HCT116 (cell line): ENCODE measurements around the gene PTGR3. TPM values are rescaled to one million over a fixed set of nuclear protein-coding genes. Genes with fewer than 3 reads are reported as not detected.

Experiments
- ATAC-seq: fragments of 200-7000 bp; cut with Tn5 transposase; 2 replicates; pipeline ENCODE4 v1.9.1; 2020; ENCODE audit warnings: mild to moderate bottlenecking, moderate library complexity
- BruUV-seq: library from RNA; stranded (reverse); fragments of 400-500 nt; replicated peaks from 2 replicates; lab custom pipeline; 2021; lab: Mats Ljungman, UMichigan
- CTCF ChIA-PET: fragments of 300-600 bp; sonication (Branson Sonifier 250); formaldehyde crosslinking; loops from one replicate; lab custom pipeline; 2021; ENCODE audit warnings: antibody characterized with exemption; lab: Charles Lee
- POLR2A ChIA-PET: fragments of 300-600, 350-600 bp; sonication (Branson Sonifier 250); formaldehyde crosslinking; loops from one replicate; lab custom pipeline; 2021; ENCODE audit warnings: antibody characterized with exemption; lab: Charles Lee
- RAD21 ChIA-PET, 2 experiments: fragments of 300-600 bp; sonication (Branson Sonifier 250); formaldehyde crosslinking; loops; one replicate each; lab custom pipeline; 2023; ENCODE audit warnings: low total read pairs in 2 of 2; ENCODE audit not compliant: uncharacterized antibody in 2 of 2, unreplicated experiment in 2 of 2, low non-redundant PET in 1 of 2; lab: Charles Lee
- DNase-seq: peaks from one replicate; pipeline ENCODE4 v3.0.0-alpha.2; 2010; ENCODE audit warnings: low read depth, low spot score
- H2AFZ ChIP-seq: fragments of 200-600 bp; shearing (Covaris generic), sonication (generic); 2 replicates; pipeline ENCODE4 v1.6.1; 2017; ENCODE audit warnings: low read depth, mixed run types, mixed read lengths, antibody characterized with exemption, low read length; ENCODE audit not compliant: poor library complexity, severe bottlenecking
- H3K27ac ChIP-seq: 2 replicates; pipeline ENCODE4 v1.5.1; 2012; ENCODE audit warnings: low read depth, low read length
- H3K27me3 ChIP-seq: fragments of 200-600 bp; sonication (generic); 2 replicates; pipeline ENCODE4 v1.6.1; 2016; ENCODE audit warnings: mixed run types, low read length, mixed read lengths; ENCODE audit not compliant: insufficient read depth
- H3K36me3 ChIP-seq, 2 experiments: fragments of 200-500 bp in 1 of 2; fragments of 200-600 bp in 1 of 2; sonication (Bioruptor generic) in 1 of 2; sonication (generic) in 1 of 2; 2 replicates each; pipeline versions ENCODE4 v1.5.1 to v1.6.1; 2014 to 2016; ENCODE audit warnings: low read length in 2 of 2, inconsistent platforms in 1 of 2, mixed read lengths in 1 of 2, mixed run types in 1 of 2; ENCODE audit not compliant: insufficient read depth in 2 of 2, control insufficient read depth in 1 of 2
- H3K4me1 ChIP-seq, 2 experiments: fragments of 200-600 bp in 1 of 2; sonication (generic) in 1 of 2; 2 replicates each; pipeline versions ENCODE4 v1.5.1 to v1.6.1; 2012 to 2017; ENCODE audit warnings: low read length in 2 of 2, inconsistent platforms in 1 of 2, mild to moderate bottlenecking in 1 of 2, mixed read lengths in 1 of 2, mixed run types in 1 of 2, moderate library complexity in 1 of 2; ENCODE audit not compliant: insufficient read depth in 2 of 2, control insufficient read depth in 1 of 2
- H3K4me2 ChIP-seq: fragments of 200-600 bp; sonication (generic); 2 replicates; pipeline ENCODE4 v1.6.1; 2017; ENCODE audit warnings: mixed run types, low read length, mixed read lengths
- H3K4me3 ChIP-seq, 2 experiments: fragments of 200-600 bp in 1 of 2; sonication (generic) in 1 of 2; replicated peaks in 1 of 2; 2 replicates each; pipeline ENCODE4 v1.5.1; 2011 to 2016; ENCODE audit warnings: low read length in 2 of 2, control low read depth in 1 of 2, low read depth in 1 of 2, mild to moderate bottlenecking in 1 of 2, mixed read lengths in 1 of 2, mixed run types in 1 of 2
- H3K79me2 ChIP-seq: fragments of 200-600 bp; sonication (generic); 2 replicates; pipeline ENCODE4 v1.6.1; 2017; ENCODE audit warnings: mild to moderate bottlenecking, mixed run types, low read length, moderate library complexity, mixed read lengths; ENCODE audit not compliant: insufficient read depth
- H3K9ac ChIP-seq: fragments of 200-600 bp; sonication (generic); 2 replicates; pipeline ENCODE4 v1.6.1; 2016; ENCODE audit warnings: low read length, mixed read lengths
- H3K9me2 ChIP-seq: fragments of 200-600 bp; sonication (generic), shearing (Covaris generic); 2 replicates; pipeline ENCODE4 v1.6.1; 2017; ENCODE audit warnings: mixed run types, mild to moderate bottlenecking, moderate library complexity; ENCODE audit not compliant: insufficient read depth
- H3K9me3 ChIP-seq, 2 experiments: fragments of 200-500 bp in 1 of 2; fragments of 200-600 bp in 1 of 2; sonication (Bioruptor generic) in 1 of 2; sonication (generic) in 1 of 2; 2 replicates each; pipeline ENCODE4 v1.6.1; 2014 to 2017; ENCODE audit warnings: low read length in 2 of 2, mixed read lengths in 2 of 2, inconsistent platforms in 1 of 2, low read depth in 1 of 2, mild to moderate bottlenecking in 1 of 2, mixed run types in 1 of 2, moderate library complexity in 1 of 2; ENCODE audit not compliant: control insufficient read depth in 1 of 2, insufficient read depth in 1 of 2
- H4K20me1 ChIP-seq: fragments of 200-600 bp; sonication (generic), shearing (Covaris generic); 2 replicates; pipeline ENCODE4 v1.6.1; 2017; ENCODE audit warnings: mixed run types, mild to moderate bottlenecking, moderate library complexity; ENCODE audit not compliant: insufficient read depth
- ATF3 ChIP-seq: IDR thresholded peaks from 2 replicates; pipeline ENCODE4 v1.6.1; 2012
- CBX3 ChIP-seq: IDR thresholded peaks from 2 replicates; pipeline ENCODE4 v1.6.1; 2012; ENCODE audit warnings: low read depth
- CEBPB ChIP-seq: IDR thresholded peaks from 2 replicates; pipeline ENCODE4 v1.6.1; 2012; ENCODE audit warnings: low read depth
- CTCF ChIP-seq, 3 experiments: fragments of 200-600 bp in 1 of 3; sonication (generic) in 1 of 3; IDR thresholded peaks in 2 of 3; conservative IDR thresholded peaks in 1 of 3; 2 replicates each; pipeline ENCODE4 v1.5.1; 2012 to 2017; ENCODE audit warnings: low read depth in 2 of 3, low read length in 2 of 3, antibody characterized with exemption in 1 of 3, borderline replicate concordance in 1 of 3, control low read depth in 1 of 3, mild to moderate bottlenecking in 1 of 3, mixed read lengths in 1 of 3, mixed run types in 1 of 3, moderate library complexity in 1 of 3; ENCODE audit not compliant: insufficient read depth in 1 of 3
- ELF1 ChIP-seq: IDR thresholded peaks from 2 replicates; pipeline ENCODE4 v1.6.1; 2012; ENCODE audit warnings: low read depth, borderline replicate concordance
- EZH2 ChIP-seq: fragments of 200-600 bp; sonication (generic); IDR thresholded peaks from 2 replicates; pipeline ENCODE4 v1.6.1; 2017; ENCODE audit warnings: antibody characterized with exemption, mixed run types
- FOSL1 ChIP-seq: IDR thresholded peaks from 2 replicates; pipeline ENCODE4 v1.6.1; 2012; ENCODE audit warnings: low read depth
- MAX ChIP-seq: IDR thresholded peaks from 2 replicates; pipeline ENCODE4 v1.6.1; 2012
- POLR2AphosphoS5 ChIP-seq: IDR thresholded peaks from 2 replicates; pipeline ENCODE4 v1.6.1; 2011; ENCODE audit warnings: mild to moderate bottlenecking, low read depth, low read length, moderate library complexity
- RAD21 ChIP-seq: IDR thresholded peaks from 2 replicates; pipeline ENCODE4 v1.6.1; 2012; ENCODE audit warnings: low read depth, mild to moderate bottlenecking
- SIN3A ChIP-seq: IDR thresholded peaks from 2 replicates; pipeline ENCODE4 v1.6.1; 2012; ENCODE audit warnings: low read depth
- SRF ChIP-seq: IDR thresholded peaks from 2 replicates; pipeline ENCODE4 v1.6.1; 2012; ENCODE audit warnings: low read depth
- TCF7L2 ChIP-seq: IDR thresholded peaks from 2 replicates; pipeline ENCODE4 v1.7.0; 2011; ENCODE audit warnings: borderline replicate concordance, inconsistent platforms; ENCODE audit not compliant: insufficient read depth, insufficient read length; ENCODE audit errors: extremely low read depth
- YY1 ChIP-seq: IDR thresholded peaks from 2 replicates; pipeline ENCODE4 v1.6.1; 2011; ENCODE audit warnings: low read length, low read depth, moderate library complexity, mild to moderate bottlenecking; ENCODE audit not compliant: insufficient replicate concordance; ENCODE audit errors: extremely low read depth
- ZFX ChIP-seq: fragments of 450-650 bp; IDR thresholded peaks from 2 replicates; pipeline ENCODE4 v1.6.1; 2017
- intact Hi-C: fragments of 100-400 bp; cut with micrococcal nuclease; formaldehyde crosslinking; loops from 2 replicates; pipeline ENCODE4 v1.10.0; 2022
- total RNA-seq: library from RNA; stranded (reverse); gene quantifications from one replicate; pipeline ENCODE4 v1.2.1, GENCODE V29; 2021; ENCODE audit not compliant: unreplicated experiment
- TF ChIP-seq, protein P1 (sequence below): IDR thresholded peaks from 2 replicates; pipeline ENCODE4 v1.6.1; 2011; ENCODE audit warnings: mild to moderate bottlenecking, low read length, moderate library complexity; ENCODE audit not compliant: insufficient replicate concordance; ENCODE audit errors: extremely low read depth

Gene PTGR3
- total RNA-seq, 1 experiment from 2014 or later = 25.3 TPM

DNA sequence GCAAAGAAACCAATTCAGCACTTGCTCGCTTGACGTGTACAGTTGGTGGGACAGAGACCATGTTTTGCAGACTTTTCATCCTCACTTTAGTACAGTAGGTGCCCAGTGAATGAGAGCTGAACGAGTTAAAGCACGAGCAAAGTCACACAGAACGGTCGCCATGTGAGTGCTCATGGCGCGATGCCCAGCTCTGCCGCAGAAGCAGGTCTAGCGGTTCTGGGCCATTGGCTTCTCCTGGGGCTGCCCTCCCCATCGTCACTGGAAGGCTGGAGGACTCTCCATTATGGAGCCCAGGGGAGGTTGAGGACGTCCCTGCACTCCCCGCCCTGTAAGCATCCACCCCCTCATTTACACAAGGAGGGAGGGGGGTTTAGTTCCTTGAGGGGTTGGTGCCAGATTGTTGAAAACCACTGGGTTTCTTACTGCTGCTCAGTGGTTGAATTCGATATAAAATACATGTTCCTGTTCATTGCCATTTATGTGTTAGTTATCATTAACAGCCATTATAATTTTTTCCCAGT lies 24.9 kb downstream of the PTGR3 start:
- ATAC-seq = peak; percentile 62
- POLR2A ChIA-PET = no interaction called here
- Histone ChIP-seq H3K27ac (no peak overlapping the region), H4K20me1 (no peaks in the 10 kb centered on the region), H3K79me2 (no peaks in the 10 kb centered on the region), H3K9me3 (no peaks in the 10 kb centered on the region), H3K27me3 (no peaks in the 10 kb centered on the region), H3K36me3 (no peaks in the 10 kb centered on the region), H3K4me1 (peaks cover 9 to 30% of the 10 kb centered on the region in 2 experiments), H3K4me3 (peak overlapping the region in 1 of 2 experiments; percentile 40; a peak in 2 of 4 replicates), H3K9ac (no peak overlapping the region), H3K4me2 (peak overlapping the region; percentile 73), H2AFZ (no peak overlapping the region), H3K9me2 (no peaks in the 10 kb centered on the region)
- intact Hi-C loops = no loop called here
- no peak for TF ChIP-seq SIN3A
- no peak for TF ChIP-seq ELF1
- CTCF ChIA-PET = interaction anchor here (1.3 kb wide), 1 partner anchor 295 kb away, joined by 3 read pairs; no protein-coding TSS in a partner anchor
- DNase-seq = no peak
- BruUV-seq = no TSS peak
- RAD21 ChIA-PET = no interaction called here

DNA sequence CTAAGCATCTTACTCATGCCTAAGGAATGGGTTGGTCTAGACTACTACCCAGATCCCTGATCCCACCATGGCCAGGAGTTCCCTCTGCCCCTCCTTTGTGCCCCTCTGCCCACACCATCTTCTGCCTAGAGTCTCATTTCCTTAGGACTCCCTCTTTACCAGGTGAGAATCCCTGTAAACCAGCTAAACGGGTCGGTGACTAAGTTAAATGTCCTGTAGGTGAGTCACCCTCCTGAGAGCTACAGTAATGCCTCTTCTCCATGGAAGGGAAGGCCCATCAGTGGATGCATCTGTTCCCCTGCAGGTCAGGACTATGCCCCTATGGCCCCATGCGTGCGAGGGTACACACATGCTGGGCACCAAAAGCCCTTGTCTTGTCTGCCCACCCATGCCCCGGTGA lies 25.4 kb downstream of the PTGR3 start:
- DNase-seq (peak; percentile 83), ATAC-seq (peak; percentile 95)
- Histone ChIP-seq H3K9me3 (no peaks in the 10 kb centered on the region), H2AFZ (no peak overlapping the region), H3K4me2 (peak overlapping the region; percentile 73), H3K4me1 (peaks cover 9 to 30% of the 10 kb centered on the region in 2 experiments), H3K36me3 (no peaks in the 10 kb centered on the region), H3K4me3 (peak overlapping the region in 1 of 2 experiments; percentile 40; a peak in 2 of 4 replicates), H4K20me1 (no peaks in the 10 kb centered on the region), H3K27ac (no peak overlapping the region), H3K27me3 (no peaks in the 10 kb centered on the region), H3K9me2 (no peaks in the 10 kb centered on the region), H3K79me2 (no peaks in the 10 kb centered on the region), H3K9ac (no peak overlapping the region)
- RAD21 ChIA-PET = no interaction called here
- intact Hi-C loops = no loop called here
- POLR2A ChIA-PET = no interaction called here
- CTCF ChIA-PET = interaction anchor here (1.3 kb wide), 1 partner anchor 296 kb away, joined by 3 read pairs; no protein-coding TSS in a partner anchor
- no TSS peak for BruUV-seq
- TF ChIP-seq ELF1 (no peak), CTCF (IDR thresholded peaks at IDR 0.05 in 2 of 3, conservative IDR thresholded peaks at IDR 0.05 in 1 of 3; ENCODE audit: borderline replicate concordance in 1 of 3, insufficient read depth in 1 of 3, low read depth in 2 of 3, low read length in 2 of 3) (no peak), SRF (peak; percentile 66; the same call in 1 of the 2 replicates), YY1 (peak; percentile 14), RAD21 (no peak), TCF7L2 (no peak), ATF3 (no peak), CEBPB (0 out of 2 replicates have a peak, but pooled peaks have one; percentile 19), MAX (peak; percentile 57), CBX3 (peak; percentile 87), EZH2 (no peak), POLR2AphosphoS5 (no peak; the same call in 1 of the 2 replicates), ZFX (no peak), FOSL1 (peak; percentile 97)
- TF ChIP-seq, protein P1, sequence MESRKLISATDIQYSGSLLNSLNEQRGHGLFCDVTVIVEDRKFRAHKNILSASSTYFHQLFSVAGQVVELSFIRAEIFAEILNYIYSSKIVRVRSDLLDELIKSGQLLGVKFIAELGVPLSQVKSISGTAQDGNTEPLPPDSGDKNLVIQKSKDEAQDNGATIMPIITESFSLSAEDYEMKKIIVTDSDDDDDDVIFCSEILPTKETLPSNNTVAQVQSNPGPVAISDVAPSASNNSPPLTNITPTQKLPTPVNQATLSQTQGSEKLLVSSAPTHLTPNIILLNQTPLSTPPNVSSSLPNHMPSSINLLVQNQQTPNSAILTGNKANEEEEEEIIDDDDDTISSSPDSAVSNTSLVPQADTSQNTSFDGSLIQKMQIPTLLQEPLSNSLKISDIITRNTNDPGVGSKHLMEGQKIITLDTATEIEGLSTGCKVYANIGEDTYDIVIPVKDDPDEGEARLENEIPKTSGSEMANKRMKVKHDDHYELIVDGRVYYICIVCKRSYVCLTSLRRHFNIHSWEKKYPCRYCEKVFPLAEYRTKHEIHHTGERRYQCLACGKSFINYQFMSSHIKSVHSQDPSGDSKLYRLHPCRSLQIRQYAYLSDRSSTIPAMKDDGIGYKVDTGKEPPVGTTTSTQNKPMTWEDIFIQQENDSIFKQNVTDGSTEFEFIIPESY = no peak
